NCI-H82 treated with DMSO at 0.1 percent for 48 hours (cell line): ENCODE data around the gene TRIM50.
"Not testable (repeated sequence)": the region's sequence is repeated elsewhere in the genome, so short reads cannot be mapped to it uniquely, and the experiment has no call there.

Experiments used
- DNase-seq: peaks from one replicate; lab custom pipeline; 2025; ENCODE audit not compliant: unreplicated experiment; lab: John Stamatoyannopoulos, UW

Gene TRIM50

GRCh38 chr7:73327922-73328321 lies at the start of gene TRIM50, which contains the start of gene FKBP6:
Gene TRIM50 (minus strand): TSS chr7:73328082. CDS start chr7:73324787, 3,295 bp downstream.
Gene FKBP6 (plus strand): TSS chr7:73328161. CDS start chr7:73328429, 268 bp downstream.
- not testable (repeated sequence) for DNase-seq

- no peak for DNase-seq
Observed at GRCh38 chr7:73376671-73377412, 49.0 kb upstream of the TRIM50 start.

- not testable (repeated sequence) for DNase-seq
Observed at GRCh38 chr7:73376262-73376661, 48.4 kb upstream of the TRIM50 start.

- DNase-seq, result no peak
Observed at GRCh38 chr7:73373741-73374140, 45.9 kb upstream of the TRIM50 start.

GRCh38 chr7:73369622-73370021 lies 41.7 kb upstream of the TRIM50 start:
- DNase-seq, result no peak

GRCh38 chr7:73369009-73369408 lies 41.1 kb upstream of the TRIM50 start:
- DNase-seq, result no peak

GRCh38 chr7:73366990-73367389 lies 39.1 kb upstream of the TRIM50 start:
- DNase-seq, result no peak

- DNase-seq, result no peak
Observed at GRCh38 chr7:73366127-73366526, 38.2 kb upstream of the TRIM50 start.

- no peak for DNase-seq
Observed at GRCh38 chr7:73364006-73364728, 36.3 kb upstream of the TRIM50 start.

GRCh38 chr7:73363225-73364005 lies 35.5 kb upstream of the TRIM50 start:
- no peak for DNase-seq

- not testable (repeated sequence) for DNase-seq
Observed at GRCh38 chr7:73360590-73360989, 32.7 kb upstream of the TRIM50 start.

- no peak for DNase-seq
Observed at GRCh38 chr7:73359746-73360375, 32.0 kb upstream of the TRIM50 start.

- DNase-seq, result no peak
Observed at GRCh38 chr7:73359306-73359705, 31.4 kb upstream of the TRIM50 start.

- DNase-seq, result no peak
Observed at GRCh38 chr7:73358590-73359275, 30.9 kb upstream of the TRIM50 start.

GRCh38 chr7:73356159-73356558 lies 28.3 kb upstream of the TRIM50 start:
- no peak for DNase-seq

- no peak for DNase-seq
Observed at GRCh38 chr7:73354821-73355220, 26.9 kb upstream of the TRIM50 start.

GRCh38 chr7:73354196-73354595 lies 26.3 kb upstream of the TRIM50 start:
- no peak for DNase-seq

- DNase-seq, result no peak
Observed at GRCh38 chr7:73353243-73353642, 25.4 kb upstream of the TRIM50 start.

- DNase-seq, result no peak
Observed at GRCh38 chr7:73352784-73353183, 24.9 kb upstream of the TRIM50 start.

- DNase-seq, result no peak
Observed at GRCh38 chr7:73351447-73352167, 23.7 kb upstream of the TRIM50 start.
